Retina (tissue), 1 donor: ENCODE data around the gene SLC15A4.
"Not testable (repeated sequence)": the region's sequence is repeated elsewhere in the genome, so short reads cannot be mapped to it uniquely, and the experiment has no call there.

Source experiments
- DNase-seq: peaks from one replicate; pipeline ENCODE4 v3.0.0-alpha.2; 2016

Gene SLC15A4

DNA sequence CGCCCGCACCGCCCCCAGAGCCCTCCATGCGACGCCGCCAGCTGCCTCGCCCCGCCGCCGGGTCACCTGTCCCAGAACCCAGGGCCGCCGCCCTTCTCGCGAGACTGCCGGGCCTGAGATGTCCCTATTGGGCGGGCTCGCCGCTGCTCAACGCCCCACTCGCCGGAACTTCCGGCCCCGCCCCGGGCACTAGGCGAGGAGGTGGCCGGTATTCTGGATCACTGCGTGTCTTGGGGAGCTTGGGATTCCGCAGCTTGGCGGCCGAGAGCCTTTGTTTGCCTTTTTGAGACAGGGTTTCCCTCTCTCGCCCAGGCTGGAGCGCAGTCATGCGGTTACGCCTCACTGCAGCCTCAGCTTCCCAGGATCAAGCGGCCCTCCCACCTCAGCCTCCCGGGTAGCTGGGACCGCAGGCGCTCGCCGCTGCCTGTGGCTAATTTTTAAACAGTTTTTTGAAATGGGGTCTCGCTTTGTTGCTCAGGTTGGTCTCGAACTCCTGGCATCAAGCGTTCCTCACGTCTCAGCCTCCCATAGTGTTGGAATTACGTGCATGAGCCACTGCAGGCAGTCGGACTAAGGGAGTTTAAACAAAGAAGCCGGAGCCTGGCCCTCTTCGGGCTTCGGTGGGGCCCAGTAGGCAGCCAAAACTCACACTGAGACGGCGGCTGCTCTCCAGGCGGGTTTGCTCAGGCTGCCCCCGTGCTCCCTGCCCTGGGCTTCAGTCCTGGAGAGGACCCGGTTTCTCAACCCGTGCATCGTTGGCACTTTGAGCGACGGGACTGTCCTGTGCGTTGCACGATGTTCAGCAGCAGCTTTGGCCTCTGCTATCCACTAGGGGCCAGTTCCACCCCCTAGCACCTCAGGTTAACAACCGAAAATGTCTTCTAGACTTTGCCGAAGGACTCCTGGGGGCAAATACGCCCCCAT, at the start of gene SLC15A4:
Gene SLC15A4, minus strand, starts transcription at position 43 of the 924 bp plus-strand sequence. Its CDS starts 15 bp downstream, at position 28.
- DNase-seq = peak; percentile 95

DNA sequence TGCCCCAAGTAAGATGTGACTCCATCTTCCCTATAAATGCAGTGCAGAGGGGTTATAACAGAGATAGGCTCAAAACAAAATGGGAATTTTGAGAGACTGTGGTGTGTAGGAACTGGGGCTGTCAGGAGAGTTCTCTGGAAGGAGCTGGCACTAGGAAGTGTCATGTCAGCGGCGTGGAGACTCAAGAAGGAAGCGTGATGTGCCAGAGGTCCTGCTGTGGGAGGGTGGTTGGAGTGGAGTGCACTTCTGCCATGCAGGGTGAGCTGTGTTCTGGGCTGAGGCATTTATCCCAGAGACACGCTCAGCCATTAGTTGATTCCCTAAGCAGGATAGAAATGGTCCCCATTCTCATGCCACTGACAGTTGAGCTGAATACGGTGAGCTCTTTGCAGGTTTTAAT, 48.5 kb upstream of the SLC15A4 start:
- no peak for DNase-seq

DNA sequence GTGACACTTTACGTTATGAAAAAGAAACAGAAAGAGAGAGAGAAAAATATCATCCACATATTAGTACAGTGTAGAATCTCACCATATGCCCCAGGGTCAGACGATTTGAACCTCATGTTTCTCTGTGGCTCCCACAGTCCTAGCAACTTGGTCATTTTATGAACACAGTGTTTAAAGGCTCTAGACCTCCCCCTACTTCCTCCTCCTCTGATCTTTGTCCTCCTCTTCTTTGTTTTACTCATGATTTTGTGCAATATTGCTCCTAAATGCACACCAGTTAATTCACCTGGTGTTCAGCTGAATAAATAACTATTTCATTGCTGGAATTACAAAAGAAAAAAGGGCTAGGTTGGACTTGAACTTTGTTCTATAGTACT, 47.7 kb upstream of the SLC15A4 start:
- DNase-seq = no peak

DNA sequence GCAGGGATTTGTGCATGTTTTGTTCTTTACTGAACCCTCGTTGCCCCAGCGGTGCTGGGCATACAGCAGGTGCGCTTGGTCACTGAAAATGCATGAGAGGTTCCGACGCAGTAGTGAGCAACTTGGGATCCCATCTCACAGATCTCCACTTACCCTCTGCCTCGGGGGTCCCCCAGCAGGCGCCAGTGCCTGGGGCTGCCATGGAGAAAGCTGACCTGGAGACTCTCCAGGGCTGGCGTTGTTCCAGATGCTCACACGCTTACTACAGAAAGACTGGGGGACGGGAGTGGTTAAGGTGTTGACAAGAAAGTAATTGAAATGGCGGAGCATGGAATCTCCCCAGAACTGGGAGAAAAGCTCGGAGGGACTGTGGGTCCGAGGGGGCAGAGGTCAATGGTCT, 43.7 kb upstream of the SLC15A4 start:
- DNase-seq = no peak

DNA sequence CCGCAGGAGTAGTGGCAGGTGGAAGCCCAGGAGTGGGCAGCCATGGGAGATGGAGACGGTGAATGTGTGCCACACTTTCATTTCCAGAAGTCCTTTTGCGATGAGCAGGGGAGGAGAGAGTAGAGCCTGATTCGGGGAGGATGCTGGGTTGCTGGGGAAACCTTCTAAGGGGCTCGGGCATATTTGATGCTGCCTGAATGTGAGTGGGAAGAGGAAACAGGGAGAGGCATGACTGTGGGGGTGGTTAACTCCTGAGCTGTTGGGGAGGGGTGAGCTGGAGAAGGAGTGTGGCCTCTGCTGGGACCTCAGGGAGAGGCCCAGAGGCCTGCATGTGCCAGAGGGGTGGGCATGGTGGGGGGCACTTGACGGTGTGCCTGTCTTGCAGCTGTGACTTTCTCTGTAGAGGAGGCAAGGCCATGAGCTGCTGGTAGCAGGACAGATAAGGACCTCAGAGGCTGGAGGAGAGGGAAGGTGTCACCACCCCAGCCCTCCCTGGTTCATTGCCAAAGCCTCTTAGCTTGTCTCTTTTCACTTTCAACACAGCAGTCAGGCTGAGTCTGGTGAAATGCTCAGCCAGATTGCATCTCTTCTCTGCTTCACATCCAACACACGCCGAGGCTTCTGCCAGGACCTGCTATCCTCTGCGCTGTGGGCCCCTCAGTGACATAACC, 40.9 kb upstream of the SLC15A4 start:
- no peak for DNase-seq

DNA sequence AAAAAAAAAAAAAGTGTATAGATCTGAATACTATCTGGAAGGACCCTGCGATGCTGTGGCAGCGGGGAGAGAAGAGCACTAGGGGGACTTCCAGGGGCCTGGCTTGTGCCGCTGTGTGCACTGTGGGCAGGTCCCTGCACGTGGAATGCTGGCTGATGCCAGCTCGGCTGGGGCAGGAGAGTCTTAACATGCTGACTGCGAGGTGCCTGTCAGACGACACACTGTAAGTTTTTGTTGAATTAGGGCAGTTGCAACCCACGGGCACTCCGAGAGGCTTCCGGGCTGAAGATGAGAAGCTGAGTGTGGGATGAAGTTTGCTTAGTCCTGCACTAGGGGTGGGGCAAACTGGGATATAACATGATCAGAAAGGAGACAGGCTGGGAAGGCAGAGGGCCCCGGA, 40.2 kb upstream of the SLC15A4 start:
- DNase-seq = no peak

DNA sequence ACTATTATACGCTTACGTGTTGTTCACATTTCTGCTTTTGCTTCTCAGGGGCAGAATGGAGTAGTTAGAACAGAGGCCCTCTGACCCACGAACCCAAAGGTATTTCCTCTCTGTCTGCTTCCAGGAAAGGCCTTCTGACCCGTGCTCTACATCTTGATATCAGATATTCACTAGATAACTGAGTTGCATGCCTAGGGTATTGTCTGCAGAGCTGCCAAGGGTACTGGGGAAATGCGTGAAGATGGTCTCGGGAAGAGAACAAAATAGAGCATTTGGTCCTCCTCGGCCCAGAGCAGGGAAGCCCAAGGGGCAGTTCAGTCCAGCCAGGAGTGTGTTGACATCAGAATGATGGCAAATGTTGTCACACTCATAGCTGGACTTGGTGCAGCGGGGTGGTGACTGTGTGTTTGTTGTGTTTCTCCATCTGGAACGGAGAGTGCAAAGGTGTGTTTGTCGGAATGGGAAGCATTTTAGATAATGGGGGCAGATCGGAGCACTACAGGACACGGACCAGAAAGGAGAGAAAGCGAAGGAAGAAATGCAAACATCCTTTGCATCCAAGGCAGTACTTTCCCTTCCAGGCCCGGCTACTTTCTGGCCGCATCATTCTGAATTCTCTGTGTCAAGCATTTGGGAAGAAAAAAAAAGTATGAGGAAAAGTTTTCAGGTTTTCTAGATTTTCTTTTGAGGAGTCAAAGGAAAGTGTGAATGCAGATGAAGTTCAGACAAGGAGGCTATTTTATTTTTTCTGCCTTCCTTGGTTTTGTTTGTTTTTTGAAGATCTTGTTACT, 37.7 kb upstream of the SLC15A4 start:
- no peak for DNase-seq

DNA sequence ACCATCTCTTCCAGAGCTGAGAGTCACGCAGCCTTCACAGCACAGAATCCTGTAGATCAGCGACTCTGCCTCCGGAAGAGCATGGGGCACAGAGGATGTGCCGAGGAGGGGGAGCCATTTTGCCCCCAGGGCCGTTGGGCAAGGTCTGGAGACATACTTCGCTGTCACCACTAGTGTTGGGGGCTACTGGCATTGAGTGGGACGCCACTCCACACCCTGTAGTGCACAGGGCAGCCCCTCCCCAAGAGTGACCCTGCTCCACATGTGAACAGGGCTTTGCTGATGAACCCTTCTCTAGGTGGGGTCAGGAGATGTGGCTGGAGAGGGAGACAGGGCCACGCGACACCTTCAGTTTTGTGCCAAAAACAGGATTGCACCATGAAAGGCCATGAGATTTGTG, 35.6 kb upstream of the SLC15A4 start:
- DNase-seq = no peak

DNA sequence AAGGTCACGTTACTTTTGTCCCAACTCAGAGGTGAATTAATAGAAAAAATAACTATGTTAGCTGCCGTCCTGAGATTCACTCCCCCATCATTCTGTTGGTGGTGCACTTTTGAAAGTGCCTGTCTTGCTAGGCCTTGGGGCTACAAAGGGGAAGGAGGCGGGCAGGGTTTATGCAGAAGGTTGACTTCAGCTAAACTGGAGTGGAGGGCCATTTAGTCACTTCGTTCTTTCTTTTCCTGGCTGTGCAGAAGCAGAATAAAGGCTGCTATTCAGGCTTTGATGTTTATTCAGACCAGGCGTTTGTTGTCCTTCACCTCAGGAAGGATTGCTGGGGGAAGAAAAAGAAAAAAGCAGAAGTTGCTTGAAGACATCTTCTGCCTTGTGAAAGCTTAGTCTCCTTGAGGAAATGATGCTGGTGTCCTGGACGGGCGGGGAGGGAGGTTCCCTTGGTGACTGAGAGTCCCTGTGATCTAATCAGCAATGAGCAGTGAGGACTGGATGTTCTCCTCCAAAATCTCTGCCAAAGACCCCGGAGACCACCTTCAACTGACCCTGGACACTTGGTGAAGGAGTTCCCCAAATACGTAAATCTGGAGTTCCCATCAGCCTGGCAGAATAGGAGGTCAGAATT, 33.5 kb upstream of the SLC15A4 start:
- DNase-seq = no peak

DNA sequence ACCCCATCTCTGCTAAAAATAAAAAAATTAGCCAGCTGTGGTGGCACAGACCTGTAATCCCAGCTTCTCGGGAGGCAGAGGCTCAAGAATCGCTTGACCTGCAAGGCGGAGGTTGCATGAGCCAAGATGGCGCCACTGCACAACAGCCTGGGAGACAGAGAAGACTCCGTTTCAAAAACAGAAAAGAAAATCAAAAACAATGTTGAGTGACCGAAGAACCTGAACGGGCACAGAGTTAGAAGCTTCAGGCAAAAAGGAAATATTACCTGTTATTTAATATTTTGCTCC, 33.0 kb upstream of the SLC15A4 start:
- no peak for DNase-seq

DNA sequence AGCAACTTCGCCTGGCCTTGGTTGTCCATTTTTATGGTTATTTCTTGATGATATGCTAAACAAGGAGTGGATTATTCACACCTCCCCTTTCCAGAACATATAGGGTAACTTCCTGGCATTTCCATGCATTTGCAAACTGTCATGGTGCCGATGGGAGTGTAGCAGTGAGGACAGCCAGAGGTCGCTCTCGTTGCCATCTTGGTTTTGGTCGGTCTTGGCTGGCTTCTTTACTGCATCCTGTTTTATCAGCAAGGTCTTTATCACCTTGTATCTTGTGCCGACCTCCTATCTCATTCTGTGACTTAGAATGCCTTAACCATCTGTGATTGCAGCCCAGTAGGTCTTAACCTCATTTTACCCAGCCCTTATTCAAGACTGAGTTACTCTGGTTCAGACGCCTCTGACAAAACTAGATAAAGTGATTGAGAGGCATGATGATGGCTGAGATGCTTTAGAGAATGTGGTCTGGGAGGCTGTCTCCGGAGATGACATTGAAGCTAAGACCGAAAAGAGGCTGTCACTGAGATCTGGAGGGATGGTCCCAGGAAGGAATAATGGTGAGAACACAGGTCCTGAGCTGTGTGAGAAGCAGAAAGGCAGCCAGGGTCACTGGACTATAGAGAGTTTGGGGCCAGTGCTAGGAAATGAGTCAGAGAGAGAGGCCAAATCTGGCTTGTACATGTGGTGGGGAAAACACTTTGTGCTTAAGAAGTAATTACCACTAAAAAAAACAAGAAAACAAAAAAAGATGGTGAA, 32.5 kb upstream of the SLC15A4 start:
- DNase-seq = no peak

DNA sequence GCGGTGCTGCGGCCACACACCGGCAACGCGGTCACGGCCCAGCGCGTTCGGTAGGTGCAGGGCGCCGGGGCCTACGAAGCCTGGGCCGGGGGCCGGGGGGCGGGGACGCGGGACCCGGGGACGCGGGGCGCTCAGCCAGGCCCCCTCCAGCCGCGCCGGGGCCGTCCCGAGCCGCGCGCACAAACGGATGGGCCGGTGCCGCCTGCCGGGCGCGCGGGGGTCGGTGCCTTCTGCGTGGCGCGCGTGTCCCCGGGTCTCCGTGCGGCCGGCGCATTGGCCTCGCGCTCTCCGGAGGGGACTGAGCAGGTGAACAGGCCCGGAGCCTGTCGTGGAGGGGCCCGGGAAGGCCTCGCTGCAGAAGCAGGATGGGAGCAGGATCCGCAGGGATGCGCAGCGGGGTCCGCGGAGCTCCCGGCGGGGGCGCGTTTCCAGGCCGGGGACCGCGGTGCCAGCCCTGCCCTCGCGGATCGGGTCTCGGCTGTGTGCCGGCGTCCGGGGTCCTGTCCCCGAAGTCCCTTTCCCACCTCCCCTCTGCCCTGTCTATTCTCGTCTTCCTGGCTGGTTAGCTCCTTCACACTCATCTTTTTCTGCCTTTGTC, 29.9 kb upstream of the SLC15A4 start:
- DNase-seq = peak; percentile 87

DNA sequence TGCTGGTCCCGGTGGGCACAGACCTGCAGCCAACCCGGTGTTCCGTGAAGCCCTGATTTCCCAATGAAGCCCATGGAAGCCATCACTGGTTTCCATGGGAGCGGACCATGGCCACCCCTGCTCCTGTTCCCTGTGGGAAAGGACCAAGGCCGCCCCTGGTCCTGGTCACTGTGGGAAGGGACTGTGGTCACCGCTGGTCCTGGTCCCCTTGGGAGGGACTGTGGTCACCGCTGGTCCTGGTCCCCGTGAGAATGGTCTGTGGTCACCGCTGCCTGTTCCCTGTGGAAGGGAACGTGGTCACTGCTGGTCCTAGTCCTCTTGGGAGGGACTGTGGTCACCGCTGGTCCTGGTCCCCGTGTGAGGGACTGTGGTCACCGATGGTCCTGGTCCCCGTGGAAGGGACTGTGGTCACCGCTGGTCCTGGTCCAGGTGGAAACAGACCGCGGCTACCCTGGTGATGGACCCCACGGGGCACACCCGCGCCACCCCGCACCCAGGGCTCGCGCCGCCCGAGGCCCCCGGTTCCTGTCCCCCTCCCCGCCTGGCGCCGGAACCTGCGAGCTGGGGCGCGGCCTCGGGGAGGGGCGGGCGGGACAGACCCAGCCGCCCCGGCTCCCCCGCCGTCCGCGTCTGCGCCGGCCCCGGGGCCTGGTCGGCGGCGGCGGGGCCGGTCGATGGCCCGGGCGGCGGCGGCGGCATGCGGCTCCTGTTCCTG, 29.3 kb upstream of the SLC15A4 start, which contains the start of gene GLT1D1:
Gene GLT1D1, plus strand, starts transcription at position 594 of the 715 bp plus-strand sequence. Its CDS starts 104 bp downstream, at position 698.
- peak; percentile 28 for DNase-seq

DNA sequence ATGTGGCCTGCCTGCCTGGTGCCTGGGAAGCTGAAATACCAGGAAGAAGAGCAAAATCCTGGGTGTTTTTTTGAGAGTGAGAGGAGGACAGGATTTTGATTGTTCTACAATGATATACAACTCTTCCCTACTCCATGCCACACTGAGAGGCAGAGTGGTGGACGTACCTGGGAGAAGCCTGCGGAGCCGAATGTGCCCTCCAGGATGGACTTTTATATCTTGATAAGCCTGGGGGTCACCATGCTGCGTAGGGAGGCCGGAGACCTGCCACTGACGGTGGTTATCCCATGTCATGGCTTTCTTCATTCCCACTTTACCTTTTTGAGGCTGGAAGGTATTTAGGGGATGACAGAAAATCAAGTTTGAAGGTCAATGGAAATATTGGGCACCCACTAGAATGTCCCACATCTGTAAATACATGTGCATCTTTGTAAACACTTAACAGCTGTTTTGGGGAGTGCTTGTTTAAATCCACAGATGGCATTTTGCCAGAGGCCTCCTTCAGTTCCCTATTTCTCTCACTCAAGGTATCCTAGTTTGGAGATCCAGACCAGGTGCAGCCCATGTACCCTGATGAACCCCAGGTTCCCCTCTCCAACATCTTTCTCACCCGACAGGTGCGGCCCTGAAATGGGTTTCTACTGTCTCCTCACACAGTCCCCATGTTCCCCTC, 28.4 kb upstream of the SLC15A4 start:
- DNase-seq = no peak

DNA sequence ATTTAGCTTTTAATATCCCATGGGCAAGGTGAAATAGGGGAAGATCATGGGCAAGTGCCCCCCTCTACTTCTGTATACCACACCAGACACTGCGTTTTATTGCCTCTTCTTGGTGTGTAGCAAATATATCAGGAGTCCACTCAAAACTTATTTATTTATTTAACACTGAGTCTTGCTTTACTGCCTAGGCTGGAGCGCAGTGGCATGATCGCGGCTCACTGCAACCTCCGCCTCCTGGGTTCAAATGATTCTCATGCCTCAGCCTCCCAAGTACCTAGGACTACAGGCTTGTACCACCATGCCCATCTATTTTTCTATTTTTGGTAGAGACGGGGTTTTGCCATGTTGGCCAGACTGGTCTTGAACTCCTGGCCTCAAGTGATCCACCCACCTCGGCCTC, 27.7 kb upstream of the SLC15A4 start:
- not testable (repeated sequence) for DNase-seq

DNA sequence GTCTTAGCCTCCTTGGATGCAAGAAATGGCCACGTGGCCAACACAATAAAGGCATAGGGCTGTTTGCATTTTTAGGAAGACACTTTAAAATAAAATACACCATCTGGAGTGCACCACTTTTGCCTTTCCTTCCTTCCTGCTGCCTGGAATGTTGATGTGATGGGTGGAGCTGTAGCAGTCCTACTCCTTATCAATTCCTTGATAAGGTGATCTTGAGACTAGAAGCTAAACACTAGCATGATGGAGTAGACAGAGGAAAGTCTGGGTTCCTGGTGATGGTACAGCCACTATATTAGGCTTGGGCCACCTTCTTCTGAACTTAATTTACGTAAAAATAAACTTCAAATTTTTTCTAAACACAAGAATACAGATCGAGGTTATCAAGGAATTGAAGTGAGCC, 26.6 kb upstream of the SLC15A4 start:
- DNase-seq = no peak

DNA sequence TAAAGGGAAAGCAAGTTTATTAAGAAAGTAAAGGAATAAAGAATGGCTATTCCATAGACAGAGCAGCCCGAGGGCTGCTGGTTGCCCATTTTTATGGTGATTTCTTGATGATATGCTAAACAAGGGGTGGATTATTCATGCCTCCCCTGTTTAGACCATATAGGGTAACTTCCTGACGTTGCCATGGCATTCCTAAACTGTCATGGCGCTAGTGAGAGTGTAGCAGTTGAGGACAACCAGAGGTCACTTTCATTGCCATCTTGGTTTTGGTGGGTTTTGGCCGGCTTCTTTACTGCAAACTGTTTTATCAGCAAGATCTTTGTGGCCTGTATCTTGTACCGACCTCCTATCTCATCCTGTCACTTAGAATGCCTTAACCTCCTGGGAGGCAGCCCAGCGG, 26.0 kb upstream of the SLC15A4 start:
- not testable (repeated sequence) for DNase-seq

DNA sequence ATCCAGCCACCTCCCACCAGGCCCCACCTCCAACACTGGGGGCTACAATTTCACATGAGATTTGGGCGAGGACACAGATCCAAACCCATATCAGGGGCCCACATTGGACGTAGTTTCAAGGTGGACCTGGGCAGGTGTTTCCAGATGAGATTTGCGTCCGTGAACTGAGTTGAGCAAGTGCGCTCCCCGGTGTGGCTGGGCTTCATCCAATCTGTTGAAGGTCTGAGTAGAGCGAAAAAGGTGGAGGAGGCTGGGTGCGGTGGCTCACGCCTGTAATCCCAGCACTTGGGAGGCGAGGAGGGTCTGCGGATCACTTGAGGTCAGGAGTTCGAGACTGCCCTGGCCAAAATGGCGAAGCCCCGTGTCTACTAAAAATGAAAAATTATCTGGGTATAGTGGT, 24.6 kb upstream of the SLC15A4 start:
- no peak for DNase-seq

DNA sequence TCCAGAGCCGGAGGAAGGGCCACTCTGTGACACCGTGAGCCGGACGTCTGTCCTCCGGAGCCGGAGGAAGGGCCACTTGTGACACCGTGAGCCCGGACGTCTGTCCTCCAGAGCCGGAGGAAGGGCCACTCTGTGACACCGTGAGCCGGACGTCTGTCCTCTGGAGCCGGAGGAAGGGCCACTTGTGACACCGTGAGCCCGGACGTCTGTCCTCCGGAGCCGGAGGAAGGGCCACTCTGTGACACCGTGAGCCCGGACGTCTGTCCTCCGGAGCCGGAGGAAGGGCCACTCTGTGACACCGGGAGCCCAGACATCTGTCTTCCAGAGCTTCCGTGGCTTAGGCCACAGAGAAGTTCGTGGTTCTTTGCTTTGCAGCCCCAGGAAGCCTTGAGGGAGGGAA, 22.9 kb upstream of the SLC15A4 start:
- DNase-seq = not testable (repeated sequence)

DNA sequence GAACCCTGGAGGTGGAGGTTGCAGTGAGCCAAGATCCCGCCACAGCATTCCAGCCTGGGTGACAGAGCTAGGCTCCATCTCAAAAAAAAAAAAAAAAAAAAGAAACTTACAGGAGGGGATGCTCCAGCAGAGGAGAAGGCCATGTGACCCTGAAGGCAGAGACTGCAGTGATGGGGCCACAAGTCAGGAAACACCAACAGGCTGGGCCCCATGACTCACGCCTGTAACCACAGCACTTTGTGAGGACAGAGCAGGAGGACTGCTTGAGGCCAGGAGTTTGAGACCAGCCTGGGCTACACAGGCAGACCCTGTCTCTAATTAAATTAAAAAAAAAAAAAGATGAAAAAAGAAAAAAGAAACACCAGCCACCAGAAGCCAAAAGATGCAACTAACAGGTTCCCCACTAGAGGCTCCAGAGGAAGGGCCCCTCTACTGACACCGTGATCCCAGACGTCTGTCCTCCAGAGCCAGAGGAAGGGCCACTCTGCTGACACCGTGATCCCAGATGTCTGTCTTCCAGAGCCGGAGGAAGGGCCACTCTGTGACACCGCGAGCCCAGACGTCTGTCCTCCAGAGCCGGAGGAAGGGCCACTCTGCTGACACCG, 20.4 kb upstream of the SLC15A4 start:
- DNase-seq = no peak
